8988T (cell line): Measurements from ENCODE around the gene SHKBP1.
"Not testable (repeated sequence)": the region's sequence is repeated elsewhere in the genome, so short reads cannot be mapped to it uniquely, and the experiment has no call there.

Experiments used
- DNase-seq: peaks from one replicate; pipeline ENCODE4 v3.0.0; 2011

SHKBP1 gene

DNA sequence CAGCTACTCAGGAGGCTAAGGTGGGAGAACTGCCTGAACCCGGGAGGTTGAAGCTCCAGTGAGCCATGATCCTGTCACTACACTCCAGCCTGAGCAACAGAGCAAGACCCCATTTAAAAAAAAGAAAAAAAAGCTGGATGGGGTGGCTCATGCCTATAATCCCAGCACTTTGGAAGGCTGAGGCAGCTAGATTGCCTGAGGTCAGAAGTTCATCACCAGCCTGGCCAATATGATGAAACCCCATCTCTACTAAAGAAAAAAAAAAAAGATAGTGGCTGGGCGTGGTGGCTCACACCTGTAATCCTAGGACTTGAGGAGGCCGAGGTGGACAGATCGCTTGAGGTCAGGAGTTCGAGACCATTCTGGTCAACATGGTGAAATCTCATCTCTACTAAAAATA, 39.5 kb downstream of the SHKBP1 start:
- DNase-seq, result no peak

DNA sequence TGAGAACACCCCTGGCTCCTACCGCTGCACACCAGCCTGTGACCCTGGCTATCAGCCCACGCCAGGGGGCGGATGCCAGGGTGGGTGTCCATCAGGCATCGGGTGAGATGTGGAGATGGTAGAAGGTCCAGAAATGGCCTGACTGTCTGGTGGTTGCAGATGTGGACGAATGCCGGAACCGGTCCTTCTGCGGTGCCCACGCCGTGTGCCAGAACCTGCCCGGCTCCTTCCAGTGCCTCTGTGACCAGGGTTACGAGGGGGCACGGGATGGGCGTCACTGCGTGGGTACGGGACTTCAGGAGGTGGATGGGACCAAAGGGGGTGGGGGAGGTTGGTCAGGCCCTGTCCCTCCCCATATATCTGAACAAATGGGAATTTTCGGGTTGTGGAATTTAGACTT, 40.3 kb downstream of the SHKBP1 start:
- DNase-seq, result no peak

DNA sequence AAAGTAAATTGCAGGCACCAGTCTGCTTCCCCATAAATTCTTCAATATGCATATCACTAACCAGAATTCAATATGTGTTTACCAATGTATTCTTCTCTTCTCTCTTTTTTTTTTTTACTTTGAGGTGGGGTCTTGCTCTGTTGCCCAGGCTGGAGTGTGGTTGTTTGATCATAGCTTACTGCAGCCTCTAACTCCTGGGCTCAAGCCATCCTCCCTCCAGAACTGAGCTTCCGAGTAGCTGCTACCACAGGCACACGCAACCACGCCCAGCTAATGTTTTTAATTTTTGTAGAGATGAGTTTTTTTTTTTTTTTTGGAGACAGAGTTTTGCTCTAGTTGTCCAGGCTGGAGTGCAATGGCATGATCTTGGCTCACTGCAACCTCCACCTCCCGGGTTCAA, 41.3 kb downstream of the SHKBP1 start:
- DNase-seq, result no peak

DNA sequence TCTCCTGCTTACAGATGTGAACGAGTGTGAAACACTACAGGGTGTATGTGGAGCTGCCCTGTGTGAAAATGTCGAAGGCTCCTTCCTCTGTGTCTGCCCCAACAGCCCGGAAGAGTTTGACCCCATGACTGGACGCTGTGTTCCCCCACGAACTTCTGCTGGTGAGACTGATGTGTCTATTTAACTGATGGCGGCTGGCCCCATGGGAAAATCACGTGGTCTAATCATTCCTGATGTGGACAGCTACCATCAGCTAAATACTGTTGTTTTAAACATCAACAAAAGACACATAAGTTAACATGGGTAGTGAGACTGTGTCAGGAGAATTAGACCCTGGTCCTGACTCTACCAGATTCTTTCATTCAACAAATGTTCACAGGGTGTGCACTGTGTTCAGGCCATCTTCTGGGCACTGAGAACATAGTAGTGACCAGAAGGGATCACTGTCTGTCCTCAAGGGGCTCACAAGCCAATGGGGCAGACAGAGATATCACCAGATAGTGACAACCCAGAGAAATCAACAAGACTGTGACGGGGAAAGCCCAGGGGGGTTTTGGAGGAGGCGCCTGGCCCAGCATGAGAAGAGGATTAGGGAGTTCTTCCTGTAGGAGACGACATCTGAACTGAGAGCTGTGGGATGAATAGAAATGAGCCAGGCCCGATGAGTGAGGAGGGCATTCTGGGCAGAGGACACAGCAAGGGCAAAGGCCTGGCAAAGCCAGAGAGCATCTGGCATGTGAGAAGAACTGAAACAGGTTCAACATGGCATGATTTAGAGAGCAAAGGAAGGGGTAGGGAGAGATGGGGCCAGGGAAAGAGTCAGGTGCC, 42.9 kb downstream of the SHKBP1 start:
- no peak for DNase-seq

DNA sequence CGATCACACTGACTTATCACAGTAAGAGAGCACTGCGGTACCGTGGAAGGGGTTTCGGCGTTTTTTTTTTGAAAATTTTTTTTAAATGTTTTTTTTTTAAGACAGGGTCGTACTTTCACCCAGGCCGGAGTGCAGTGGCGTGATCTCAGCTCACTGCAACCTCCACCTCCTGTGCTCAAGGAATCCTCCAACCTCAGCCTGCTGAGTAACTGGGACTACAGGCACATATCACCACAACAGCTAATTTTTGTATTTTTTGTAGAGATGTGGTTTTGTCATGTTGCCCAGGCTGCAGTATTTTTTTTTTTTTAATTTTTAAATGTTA, 43.5 kb downstream of the SHKBP1 start:
- no peak for DNase-seq

DNA sequence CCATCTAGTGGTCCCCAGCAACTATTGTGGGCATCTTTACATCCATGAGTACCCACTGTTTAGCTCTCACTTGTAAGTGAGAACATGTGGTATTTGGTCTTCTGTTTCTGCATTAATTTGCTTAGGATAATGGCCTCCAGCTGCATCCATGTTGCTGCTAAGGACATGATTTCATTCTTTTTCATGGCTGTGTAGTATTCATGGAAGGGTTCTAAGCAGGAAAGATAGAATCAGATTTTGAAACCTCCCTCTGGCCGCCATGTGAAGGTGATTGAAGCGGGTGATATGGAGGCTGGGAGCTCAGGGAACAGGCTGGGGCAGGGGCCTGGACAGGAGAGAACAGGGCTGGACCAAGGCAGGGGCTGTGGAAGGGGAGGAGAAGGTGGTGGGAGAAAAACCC, 44.6 kb downstream of the SHKBP1 start:
- no peak for DNase-seq

DNA sequence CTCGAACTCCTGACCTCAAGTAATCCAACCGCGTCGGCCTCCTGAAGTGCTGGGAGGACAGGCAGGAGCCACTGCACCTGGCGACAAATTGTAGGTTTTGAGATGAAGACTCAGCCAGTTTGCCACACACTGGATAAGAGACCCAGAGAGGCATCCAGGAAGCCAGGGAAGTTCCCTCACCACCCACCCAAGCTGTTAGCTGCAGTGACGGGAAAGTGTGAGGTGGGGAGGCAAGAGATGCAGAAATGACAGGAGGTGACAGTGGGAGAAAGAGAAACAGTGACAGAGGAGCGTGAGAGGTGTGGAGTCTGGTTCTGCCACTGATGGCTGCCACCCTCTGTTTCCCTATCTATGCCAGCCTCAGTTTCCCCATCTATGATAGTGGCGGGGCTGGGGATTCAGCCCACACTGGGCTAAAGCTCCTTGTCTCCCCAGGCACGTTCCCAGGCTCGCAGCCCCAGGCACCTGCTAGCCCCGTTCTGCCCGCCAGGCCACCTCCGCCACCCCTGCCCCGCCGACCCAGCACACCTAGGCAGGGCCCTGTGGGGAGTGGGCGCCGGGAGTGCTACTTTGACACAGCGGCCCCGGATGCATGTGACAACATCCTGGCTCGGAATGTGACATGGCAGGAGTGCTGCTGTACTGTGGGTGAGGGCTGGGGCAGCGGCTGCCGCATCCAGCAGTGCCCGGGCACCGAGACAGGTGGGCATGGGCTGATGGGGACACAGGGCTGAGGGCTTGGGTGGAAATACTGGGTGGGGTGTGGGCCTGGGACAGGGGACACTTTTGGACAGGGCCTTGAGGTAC, 45.5 kb downstream of the SHKBP1 start:
- DNase-seq, result no peak

DNA sequence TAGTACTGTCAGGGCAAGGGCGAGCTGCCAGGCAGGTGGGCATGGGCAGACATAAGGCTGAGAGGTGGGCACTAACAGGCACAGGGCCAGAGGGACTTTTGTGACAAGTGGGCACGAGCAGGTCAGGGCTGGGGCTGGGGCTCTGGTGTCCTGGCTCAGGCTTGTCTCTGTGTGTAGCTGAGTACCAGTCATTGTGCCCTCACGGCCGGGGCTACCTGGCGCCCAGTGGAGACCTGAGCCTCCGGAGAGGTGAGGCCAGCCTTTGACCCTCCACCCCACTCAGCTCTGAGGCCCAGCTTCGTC, 46.1 kb downstream of the SHKBP1 start:
- DNase-seq, result no peak

DNA sequence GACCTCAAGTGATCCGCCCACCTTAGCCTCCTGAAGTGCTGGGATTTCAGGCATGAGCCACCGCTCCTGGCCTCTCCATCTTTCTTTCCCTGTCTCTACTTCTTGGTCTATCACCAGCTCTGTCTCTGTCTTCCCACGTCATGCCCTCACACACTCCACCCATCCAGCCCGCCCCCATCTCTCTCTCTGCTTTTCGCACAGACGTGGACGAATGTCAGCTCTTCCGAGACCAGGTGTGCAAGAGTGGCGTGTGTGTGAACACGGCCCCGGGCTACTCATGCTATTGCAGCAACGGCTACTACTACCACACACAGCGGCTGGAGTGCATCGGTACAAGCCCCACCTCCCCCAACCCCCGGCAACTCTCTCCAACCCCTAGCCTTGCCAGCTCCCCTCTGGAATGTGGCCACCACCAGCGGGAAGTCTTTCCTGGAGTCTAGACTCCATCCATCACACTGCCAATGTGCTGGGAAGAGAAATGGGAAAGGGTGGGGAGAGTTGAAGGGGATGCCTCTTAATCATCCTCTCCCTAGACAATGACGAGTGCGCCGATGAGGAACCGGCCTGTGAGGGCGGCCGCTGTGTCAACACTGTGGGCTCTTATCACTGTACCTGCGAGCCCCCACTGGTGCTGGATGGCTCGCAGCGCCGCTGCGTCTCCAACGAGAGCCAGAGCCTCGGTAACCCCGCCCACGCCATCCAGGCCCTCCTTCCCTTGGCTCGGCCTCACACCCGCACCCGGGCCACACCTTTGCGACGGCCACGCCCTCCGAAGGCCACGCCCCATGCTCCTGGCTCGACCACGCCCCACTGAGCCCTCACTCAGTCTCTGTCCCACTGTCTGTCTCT, 47.0 kb downstream of the SHKBP1 start:
- no peak for DNase-seq

DNA sequence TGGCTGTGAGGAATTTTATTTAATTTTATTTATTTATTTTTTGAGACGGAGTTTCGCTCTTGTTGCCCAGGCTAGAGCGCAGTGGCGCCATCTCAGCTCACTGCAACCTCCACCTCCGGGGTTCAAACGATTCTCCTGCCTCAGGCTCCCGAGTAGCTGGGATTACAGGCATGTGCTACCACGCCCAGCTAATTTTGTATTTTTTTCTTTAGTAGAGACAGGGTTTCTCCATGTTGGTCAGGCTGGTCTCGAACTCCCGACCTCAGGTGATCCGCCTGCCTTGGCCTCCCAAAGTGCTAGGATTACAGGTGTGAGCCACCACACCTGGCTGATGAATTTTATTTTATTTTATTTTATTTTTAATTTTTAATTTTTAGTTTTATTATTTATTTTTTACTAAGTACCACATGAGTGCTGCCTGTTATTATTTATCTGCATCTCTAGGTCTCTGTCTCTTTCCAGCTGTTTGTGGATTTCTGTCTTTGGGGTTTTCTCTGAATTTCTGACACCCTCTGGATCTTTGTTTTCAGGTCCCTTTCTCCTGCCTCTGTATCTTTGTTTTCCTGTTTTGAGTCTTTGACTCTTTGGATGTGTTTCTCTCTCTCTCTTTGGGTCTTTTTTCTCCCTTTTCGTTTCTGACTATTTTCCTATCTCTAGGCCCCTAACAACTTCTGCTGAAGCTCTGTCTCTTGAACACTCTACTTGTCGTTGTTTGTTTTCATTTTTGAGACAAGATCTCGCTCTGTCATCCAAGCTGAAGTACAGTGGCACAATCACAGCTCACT, 47.9 kb downstream of the SHKBP1 start:
- DNase-seq, result not testable (repeated sequence)

DNA sequence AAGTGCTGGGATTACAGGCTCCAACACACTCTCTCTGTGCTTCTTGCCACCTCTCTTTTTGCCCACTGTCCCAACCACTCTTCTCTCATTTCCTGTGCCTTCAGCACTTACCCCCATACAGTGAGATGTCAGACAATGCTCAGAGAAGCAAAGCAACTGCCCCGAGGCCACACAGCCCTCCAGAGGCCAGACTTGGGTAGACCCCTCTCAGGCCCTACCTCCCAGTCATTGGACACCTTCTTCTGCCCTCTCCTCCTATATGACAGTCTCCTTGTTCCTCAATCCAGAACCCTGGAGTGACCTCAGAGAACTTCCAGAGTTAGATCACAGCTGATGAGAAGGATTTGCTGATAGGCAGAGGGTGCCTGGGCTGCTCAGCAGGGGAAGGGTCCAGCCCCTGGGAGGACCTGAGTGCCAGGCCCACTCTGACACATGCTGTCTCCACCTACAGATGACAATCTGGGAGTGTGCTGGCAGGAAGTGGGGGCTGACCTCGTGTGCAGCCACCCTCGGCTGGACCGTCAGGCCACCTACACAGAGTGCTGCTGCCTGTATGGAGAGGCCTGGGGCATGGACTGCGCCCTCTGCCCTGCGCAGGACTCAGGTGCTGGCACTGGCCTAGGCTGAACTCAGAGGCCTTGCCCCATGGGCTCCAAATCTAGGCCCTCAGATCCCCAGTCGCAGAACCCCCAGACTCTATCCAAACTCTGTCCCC, 48.9 kb downstream of the SHKBP1 start:
- no peak for DNase-seq

DNA sequence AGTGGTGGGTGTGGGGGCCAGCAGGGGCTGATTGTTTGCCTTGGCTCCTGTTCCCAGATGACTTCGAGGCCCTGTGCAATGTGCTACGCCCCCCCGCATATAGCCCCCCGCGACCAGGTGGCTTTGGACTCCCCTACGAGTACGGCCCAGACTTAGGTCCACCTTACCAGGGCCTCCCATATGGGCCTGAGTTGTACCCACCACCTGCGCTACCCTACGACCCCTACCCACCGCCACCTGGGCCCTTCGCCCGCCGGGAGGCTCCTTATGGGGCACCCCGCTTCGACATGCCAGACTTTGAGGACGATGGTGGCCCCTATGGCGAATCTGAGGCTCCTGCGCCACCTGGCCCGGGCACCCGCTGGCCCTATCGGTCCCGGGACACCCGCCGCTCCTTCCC, 50.2 kb downstream of the SHKBP1 start:
- DNase-seq, result no peak

DNA sequence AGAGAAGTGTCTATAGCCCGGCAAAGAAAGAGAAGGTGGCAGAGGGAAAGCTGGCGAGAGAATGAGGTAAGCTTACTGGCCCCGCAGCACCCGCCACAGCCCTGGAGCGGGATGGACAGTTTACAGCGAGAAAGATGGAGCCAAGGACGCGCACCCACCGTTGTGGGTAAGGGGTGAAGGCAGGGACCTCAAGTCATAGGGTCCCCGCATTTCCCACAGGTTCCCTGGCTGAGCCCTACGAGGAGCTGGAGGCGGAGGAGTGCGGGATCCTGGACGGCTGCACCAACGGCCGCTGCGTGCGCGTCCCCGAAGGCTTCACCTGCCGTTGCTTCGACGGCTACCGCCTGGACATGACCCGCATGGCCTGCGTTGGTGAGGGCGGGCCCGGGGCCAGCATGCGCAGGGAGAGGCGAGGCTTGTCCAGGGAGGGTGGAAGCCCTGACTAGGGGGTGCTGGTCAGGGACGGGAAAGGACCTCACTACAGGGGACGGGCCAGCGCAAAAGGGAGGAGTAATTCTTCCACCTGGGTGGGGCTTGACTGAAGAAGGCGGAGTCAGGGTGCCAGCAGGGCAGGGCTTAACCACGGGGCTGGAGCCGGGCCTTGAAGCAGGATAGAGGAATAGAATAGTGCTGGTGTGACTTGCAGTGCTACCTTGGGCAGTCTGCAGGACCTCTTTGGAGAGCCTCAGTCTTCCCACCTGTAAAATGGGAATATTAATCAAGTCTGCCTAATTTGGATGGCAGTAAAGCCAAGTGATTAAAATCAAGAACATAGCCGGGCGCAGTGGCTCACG, 51.0 kb downstream of the SHKBP1 start:
- DNase-seq, result no peak

DNA sequence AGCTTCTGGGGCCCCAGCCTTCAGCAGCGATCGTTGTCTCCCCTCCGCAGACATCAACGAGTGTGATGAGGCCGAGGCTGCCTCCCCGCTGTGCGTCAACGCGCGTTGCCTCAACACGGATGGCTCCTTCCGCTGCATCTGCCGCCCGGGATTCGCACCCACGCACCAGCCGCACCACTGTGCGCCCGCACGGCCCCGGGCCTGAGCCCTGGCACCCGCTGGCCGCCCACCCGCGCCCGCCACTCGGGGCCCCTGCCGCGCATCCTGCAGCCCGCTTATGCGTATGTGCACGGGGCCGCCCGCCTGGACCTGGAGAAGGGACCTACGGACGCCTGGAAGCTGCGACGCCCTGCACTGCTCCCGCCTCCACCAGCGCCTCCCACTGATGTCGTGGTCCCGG, 52.7 kb downstream of the SHKBP1 start:
- DNase-seq, result no peak

DNA sequence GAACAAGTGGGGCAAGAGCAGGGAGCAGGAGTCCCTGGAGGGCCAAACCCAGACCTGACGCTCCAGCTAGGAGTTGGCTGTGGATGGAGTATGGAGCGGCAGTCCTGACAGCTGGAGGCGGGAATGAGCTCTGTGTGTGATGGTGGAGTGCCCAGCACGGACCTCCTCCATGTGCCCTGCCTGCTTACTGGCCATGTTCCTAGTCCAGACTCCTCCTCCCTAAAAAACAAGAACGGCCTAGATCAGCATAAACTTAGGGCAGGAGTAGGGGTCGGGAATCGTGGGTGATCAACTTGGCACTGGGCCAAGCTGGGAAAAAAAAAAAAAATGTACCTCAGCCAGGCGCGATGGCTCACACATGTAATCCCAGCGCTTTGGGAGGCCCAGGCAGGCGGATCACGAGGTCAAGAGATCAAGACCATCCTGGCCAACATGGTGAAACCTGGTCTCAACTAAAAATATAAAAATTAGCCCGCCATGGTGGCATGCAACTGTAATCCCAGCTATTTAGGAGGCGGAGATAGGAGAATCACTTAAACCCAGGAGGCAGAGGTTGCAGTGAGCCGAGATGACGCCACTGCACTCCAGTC, 54.0 kb downstream of the SHKBP1 start:
- DNase-seq, result no peak

DNA sequence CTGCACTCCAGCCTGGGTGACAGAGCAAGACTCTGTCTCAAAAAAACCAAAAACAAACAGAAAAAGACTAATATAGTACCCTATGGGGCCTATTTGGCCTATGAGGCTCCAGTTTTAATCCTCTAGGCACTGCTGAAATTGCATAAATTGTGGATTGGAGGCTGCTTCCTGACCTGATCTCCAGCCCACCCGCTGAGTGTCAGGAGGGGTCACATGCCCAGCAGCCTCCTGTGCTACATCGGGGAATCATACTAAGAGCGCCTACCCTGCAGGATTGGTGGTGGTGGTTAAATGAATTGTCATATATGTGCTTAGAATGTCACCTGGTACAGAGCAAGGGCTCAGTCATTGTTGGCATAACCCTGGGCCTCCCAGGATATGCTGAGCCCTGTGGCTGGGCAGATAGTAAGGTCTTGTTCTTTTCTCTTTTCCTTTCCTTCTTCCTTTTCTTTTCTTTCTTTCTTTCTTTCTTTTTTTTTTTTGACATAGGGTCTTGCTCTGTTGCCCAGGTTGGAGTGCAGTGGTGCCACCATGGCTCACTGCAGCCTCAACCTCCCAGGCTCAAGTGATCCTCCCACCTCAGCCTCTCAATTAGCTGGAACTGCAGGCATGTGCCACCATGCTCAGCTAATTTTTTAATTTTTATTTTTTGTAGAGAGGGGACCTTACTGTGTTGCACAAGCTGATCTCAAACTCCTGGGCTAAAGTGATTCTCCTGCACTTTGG, 55.8 kb downstream of the SHKBP1 start:
- DNase-seq, result no peak

DNA sequence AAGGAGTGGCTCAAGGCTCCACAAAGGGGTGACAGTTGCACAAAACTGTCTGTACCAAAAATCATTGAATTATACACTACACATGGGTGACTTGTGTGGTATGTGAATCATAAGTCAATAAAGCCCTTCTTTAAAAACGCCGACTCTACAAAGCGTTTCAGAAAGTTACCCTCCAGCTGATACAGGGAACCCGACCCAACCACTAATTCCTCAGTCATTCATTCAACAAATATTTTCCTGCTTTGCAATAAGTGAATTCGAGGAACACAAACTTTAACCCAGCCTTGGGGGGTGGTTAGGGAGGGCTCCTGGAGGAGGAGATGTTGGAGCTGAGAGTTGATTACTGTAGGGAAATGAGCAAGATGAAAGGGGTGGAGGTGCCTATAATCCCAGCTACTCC, 56.5 kb downstream of the SHKBP1 start:
- DNase-seq, result no peak

DNA sequence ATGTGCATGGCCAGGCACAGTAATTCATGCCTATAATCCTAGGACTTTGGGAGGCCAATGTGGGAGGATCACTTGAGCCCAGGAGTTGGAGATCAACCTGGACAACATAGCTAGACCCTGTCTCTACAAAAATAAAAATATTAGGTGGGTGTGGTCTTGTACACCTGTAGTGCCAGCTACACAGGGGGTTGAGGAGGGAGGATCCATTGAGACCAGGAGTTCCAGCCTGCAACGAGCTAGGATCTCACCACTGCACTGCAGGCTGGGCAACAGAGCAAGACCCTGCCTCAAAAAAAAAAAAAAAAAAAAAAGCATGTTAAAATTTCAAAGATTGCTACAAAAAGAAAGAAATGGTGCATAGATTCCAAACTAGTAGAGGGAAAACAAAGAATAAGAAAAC, 61.7 kb downstream of the SHKBP1 start:
- DNase-seq, result no peak

DNA sequence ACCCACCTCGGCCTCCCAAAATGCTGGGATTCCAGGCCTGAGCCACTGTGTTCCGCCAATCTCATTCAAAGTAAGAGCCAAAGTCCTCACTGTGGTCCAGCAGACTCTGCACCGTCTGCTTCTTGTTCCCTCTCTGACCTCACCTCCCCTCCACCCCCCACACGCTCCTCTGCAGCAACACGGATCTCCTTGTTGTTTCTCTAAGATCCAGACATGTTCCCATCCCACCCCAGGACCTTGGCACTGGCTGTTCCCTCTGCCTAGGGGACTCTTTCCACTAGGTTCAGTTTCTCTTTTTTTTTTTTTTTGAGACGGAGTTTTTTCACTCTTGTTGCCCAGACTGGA, 62.9 kb downstream of the SHKBP1 start:
- DNase-seq, result no peak

DNA sequence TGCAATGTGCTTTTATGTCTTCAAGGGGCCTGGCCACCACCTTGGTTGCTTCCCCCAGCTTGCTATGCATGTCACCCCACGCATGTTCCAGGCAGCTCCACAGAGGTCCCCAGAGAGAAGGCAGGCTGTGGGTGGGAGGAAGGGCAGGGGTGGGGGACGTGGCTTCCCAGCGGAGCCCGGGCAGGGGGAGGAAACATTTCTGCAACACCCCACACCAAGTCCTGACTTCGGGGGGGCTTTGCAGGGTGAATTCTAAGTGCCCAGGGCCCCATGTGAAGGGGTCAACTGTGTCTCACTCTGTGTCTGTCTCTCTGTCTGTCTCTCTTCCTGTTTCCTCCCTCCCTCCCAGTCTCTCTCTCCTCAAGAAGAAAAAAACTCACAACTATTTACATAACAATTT, 64.1 kb downstream of the SHKBP1 start:
- no peak for DNase-seq
